Thoracic aorta (tissue), 2 donors: ENCODE data around the gene FLII. TPM values are rescaled to one million over a fixed set of nuclear protein-coding genes. Genes with fewer than 3 reads are reported as not detected.

Experiments
- ATAC-seq: fragments of 150-250 bp; one replicate; pipeline ENCODE4 v1.8.0; 2017; ENCODE audit warnings: low read depth; ENCODE audit not compliant: insufficient number of reproducible peaks, low FRiP score
- DNase-seq: peaks from one replicate; pipeline ENCODE4 v3.0.0-alpha.2; 2020; ENCODE audit warnings: low spot score
- H3K27ac ChIP-seq, 2 donors: fragments of 200-600 bp; sonication (generic); 1 replicate in 1 of 2; 2 replicates in 1 of 2; pipeline ENCODE4 v1.5.1; 2016; ENCODE audit warnings: mild to moderate bottlenecking in 2 of 2, moderate library complexity in 2 of 2
- H3K27me3 ChIP-seq: fragments of 200-600 bp; sonication (generic); replicated peaks from 2 replicates; pipeline ENCODE4 v1.6.0; 2016; ENCODE audit warnings: mild to moderate bottlenecking; ENCODE audit not compliant: insufficient read depth
- H3K36me3 ChIP-seq: fragments of 200-600 bp; sonication (generic); one replicate; pipeline ENCODE4 v1.5.1; 2016
- H3K4me1 ChIP-seq, 2 donors: fragments of 200-600 bp; sonication (generic); 1 replicate in 1 of 2; 2 replicates in 1 of 2; pipeline versions ENCODE4 v1.5.1 to v1.6.0; 2016; ENCODE audit warnings: low read depth in 2 of 2, mild to moderate bottlenecking in 1 of 2; ENCODE audit not compliant: control insufficient read depth in 1 of 2
- H3K4me3 ChIP-seq: fragments of 200-600 bp; sonication (generic); 2 replicates; pipeline ENCODE4 v1.5.1; 2016; ENCODE audit warnings: mild to moderate bottlenecking
- H3K9me3 ChIP-seq: fragments of 200-600 bp; sonication (generic); 2 replicates; pipeline ENCODE4 v1.5.1; 2016
- total RNA-seq, 2 donors: library from RNA; depleted of rRNA; stranded (reverse); fragments of >200 nt; gene quantifications; one replicate each; pipeline versions ENCODE4 v1.1.0 to v1.2.3, GENCODE V29; 2016
- TF ChIP-seq, protein P1 (sequence below): fragments of 200-600 bp; sonication (generic); IDR thresholded peaks from one replicate; pipeline ENCODE4 v1.5.1; 2019; ENCODE audit warnings: antibody characterized with exemption

Gene FLII
- total RNA-seq, 2 donors from 2014 or later = 309 to 312 TPM

GRCh38 chr17:18246880-18247612, 11.5 kb downstream of the FLII start:
- no peak for DNase-seq
- Histone ChIP-seq H3K36me3 (peaks cover 68% of the 10 kb centered on the region), H3K4me3 (no peak overlapping the region), H3K9me3 (no peaks in the 10 kb centered on the region), H3K27ac (no peak overlapping the region), H3K27me3 (no peaks in the 10 kb centered on the region), H3K4me1 (no peaks in the 10 kb centered on the region)
- ATAC-seq = no peak
- TF ChIP-seq, protein P1, sequence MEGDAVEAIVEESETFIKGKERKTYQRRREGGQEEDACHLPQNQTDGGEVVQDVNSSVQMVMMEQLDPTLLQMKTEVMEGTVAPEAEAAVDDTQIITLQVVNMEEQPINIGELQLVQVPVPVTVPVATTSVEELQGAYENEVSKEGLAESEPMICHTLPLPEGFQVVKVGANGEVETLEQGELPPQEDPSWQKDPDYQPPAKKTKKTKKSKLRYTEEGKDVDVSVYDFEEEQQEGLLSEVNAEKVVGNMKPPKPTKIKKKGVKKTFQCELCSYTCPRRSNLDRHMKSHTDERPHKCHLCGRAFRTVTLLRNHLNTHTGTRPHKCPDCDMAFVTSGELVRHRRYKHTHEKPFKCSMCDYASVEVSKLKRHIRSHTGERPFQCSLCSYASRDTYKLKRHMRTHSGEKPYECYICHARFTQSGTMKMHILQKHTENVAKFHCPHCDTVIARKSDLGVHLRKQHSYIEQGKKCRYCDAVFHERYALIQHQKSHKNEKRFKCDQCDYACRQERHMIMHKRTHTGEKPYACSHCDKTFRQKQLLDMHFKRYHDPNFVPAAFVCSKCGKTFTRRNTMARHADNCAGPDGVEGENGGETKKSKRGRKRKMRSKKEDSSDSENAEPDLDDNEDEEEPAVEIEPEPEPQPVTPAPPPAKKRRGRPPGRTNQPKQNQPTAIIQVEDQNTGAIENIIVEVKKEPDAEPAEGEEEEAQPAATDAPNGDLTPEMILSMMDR = no peak

- Histone ChIP-seq H3K27ac (no peak overlapping the region), H3K4me1 (no peaks in the 10 kb centered on the region), H3K4me3 (no peak overlapping the region), H3K27me3 (no peaks in the 10 kb centered on the region), H3K9me3 (no peaks in the 10 kb centered on the region), H3K36me3 (peaks cover 66% of the 10 kb centered on the region)
- ATAC-seq (no peak), DNase-seq (no peak)
- TF ChIP-seq, protein P1 = no peak
These were observed 12.3 kb downstream of the FLII start for GRCh38 chr17:18246109-18246725.

DNA sequence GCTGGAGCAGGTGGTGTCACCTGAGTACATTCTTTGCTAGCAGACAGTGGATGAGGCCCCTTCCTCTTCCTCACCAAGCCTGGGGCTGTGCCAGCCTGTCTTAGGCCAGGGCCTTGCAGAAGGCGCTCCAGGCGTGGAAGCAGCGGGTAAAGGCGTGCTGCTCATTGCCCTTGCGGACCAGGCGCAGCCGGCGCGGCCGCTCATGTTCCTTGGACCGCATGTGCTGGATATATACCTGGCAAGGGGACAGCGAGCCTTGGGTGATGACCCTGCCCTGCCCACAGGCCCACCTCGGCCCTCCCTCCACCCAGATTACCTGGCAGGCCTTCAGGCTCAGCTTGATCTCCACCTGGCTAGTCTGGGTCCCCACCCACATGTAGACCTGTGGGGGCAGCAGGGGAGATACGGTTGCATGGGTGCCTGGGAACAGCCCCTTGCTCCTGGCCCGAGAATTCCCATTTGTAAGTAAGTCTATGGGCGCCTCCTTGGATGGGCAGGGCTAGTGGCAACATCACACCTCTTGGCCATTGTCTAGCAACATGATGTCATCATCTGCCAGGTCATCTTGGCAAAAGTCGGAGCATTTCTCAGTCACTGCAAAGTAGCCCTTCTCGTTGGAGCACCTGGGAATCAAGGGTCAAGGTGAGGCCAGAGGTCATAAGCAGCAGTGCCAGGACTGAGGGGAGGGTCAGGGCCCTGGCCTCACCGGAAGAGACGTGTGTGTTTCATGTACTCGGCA, 13.3 kb downstream of the FLII start:
- H3K4me3 ChIP-seq = no peak overlapping the region
- no peak for ATAC-seq
- H3K27me3 ChIP-seq = no peaks in the 10 kb centered on the region
- TF ChIP-seq, protein P1 = no peak
- no peaks in the 10 kb centered on the region for H3K4me1 ChIP-seq
- no peaks in the 10 kb centered on the region for H3K9me3 ChIP-seq
- H3K27ac ChIP-seq = no peak overlapping the region
- H3K36me3 ChIP-seq = peaks cover 59% of the 10 kb centered on the region
- no peak for DNase-seq

DNA sequence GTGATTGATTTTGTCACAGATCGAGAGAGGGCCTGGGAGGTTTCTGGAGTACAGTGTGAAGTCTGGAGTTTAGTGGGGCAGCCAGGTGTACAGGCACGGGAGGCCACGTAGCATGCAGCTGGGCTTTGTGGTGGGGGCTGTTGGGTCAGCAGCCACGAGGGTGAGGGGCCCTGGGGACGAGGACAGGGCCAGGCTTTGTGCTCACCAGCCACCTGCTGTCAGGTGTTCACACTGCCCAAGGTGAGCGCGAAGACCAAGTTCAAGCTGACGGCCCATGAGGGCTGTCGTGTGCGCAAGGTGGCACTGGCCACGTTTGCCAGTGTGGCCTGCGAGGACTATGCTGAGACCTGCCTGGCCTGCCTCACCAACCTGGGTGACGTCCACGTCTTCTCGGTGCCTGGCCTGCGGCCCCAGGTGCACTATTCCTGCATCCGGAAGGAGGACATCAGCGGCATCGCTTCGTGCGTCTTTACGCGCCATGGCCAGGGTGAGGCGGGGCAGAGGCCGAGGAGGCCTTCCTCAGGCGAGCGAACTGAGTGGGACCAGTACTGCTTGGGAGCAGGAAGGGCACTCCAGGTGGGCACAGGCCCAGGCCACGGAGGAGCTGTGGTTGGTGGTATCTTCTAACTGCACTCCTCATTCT, 17.2 kb downstream of the FLII start:
- H3K4me3 ChIP-seq = no peak overlapping the region
- peaks cover 42% of the 10 kb centered on the region for H3K36me3 ChIP-seq
- DNase-seq (no peak), ATAC-seq (no peak)
- TF ChIP-seq, protein P1 = no peak
- H3K9me3 ChIP-seq = no peaks in the 10 kb centered on the region
- no peaks in the 10 kb centered on the region for H3K27me3 ChIP-seq
- H3K4me1 ChIP-seq = no peaks in the 10 kb centered on the region
- no peak overlapping the region for H3K27ac ChIP-seq

- Histone ChIP-seq H3K27me3 (no peaks in the 10 kb centered on the region), H3K9me3 (no peaks in the 10 kb centered on the region), H3K27ac (no peak overlapping the region), H3K36me3 (peaks cover 33% of the 10 kb centered on the region), H3K4me3 (no peak overlapping the region), H3K4me1 (peaks cover 0 to 3% of the 10 kb centered on the region in 2 donors)
- TF ChIP-seq, protein P1 = no peak
- ATAC-seq = no peak
- no peak for DNase-seq
These were observed 18.1 kb downstream of the FLII start for GRCh38 chr17:18240449-18240848.
